BLaER1 treated with 17β-estradiol and CSF1 and Interleukin-3, amounts not matched to agents 10 nM and 100 nM (cell line): ENCODE results near the gene P2RX6.

Source experiments
- H3K27ac ChIP-seq, 11 experiments: shearing (Covaris generic); formaldehyde crosslinking; 2 replicates each; pipeline ENCODE4 v1.8.1; 2022
- H3K27me3 ChIP-seq, 11 experiments: shearing (Covaris generic); formaldehyde crosslinking; 2 replicates each; pipeline ENCODE4 v1.8.1; 2022
- H3K36me3 ChIP-seq, 11 experiments: shearing (Covaris generic); formaldehyde crosslinking; 2 replicates each; pipeline ENCODE4 v1.8.1; 2022
- H3K4me1 ChIP-seq, 10 experiments: shearing (Covaris generic); formaldehyde crosslinking; 2 replicates each; pipeline ENCODE4 v1.8.1; 2022
- H3K4me2 ChIP-seq, 11 experiments: shearing (Covaris generic); formaldehyde crosslinking; 2 replicates each; pipeline ENCODE4 v1.8.1; 2022
- H3K4me3 ChIP-seq, 10 experiments: shearing (Covaris generic); formaldehyde crosslinking; 2 replicates each; pipeline ENCODE4 v1.8.1; 2022
- H3K9ac ChIP-seq, 11 experiments: shearing (Covaris generic); formaldehyde crosslinking; 2 replicates each; pipeline ENCODE4 v1.8.1; 2022
- H3K9me3 ChIP-seq, 11 experiments: shearing (Covaris generic); formaldehyde crosslinking; replicated peaks in 1 of 11; 2 replicates each; pipeline ENCODE4 v1.8.1; 2022
- H4K20me1 ChIP-seq, 11 experiments: shearing (Covaris generic); formaldehyde crosslinking; 2 replicates each; pipeline ENCODE4 v1.8.1; 2022
- Cebpa-rat ChIP-seq, 11 experiments: shearing (Covaris generic); IDR thresholded peaks; 2 replicates each; pipeline ENCODE4 v1.8.1; 2022

The P2RX6 gene

DNA sequence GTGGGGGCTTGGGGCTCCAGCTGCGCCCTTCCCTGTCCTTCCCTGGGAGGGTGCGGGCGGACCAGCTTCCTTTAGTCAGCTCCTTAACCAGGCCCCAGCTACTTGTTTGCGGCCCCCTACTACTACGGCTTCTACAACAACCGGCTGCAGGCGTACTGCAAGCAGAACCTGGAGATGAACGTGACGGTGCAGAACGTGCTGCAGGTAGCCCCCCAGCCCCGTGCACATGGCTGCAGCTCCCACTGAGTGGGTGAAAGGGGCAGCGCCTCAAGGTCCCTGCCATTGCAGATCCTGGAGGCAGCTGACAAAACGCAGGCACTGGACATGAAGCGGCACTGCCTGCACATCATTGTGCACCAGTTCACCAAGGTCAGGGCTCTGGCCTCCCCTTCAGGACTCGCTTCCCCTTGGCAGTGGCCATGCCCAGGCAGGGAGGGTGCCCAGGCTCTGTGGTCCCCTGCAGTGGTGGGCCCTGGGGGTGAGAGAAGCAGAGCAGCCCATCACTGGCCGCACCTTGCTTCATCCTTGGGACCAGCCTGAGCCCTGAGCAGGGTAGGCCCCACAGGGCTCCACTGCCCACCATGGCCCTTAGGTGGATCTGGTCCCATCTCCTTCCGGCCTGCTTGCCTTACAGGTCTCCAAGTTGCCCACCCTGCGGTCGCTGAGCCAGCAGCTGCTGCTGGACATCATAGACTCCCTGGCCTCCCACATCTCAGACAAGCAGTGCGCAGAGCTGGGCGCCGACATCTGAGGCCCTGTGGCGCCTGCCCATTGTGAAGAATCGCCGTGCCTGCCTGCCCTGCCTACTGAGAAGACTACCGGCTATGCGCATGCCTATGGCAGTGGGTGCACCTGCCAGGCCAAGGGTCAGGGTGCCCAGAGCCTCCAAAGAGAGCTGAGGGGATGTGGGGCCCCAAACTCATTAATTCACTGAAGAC, 18.1 kb upstream of the P2RX6 start:
- TF ChIP-seq Cebpa-rat (IDR thresholded peaks at IDR 0.05) = no peak
- Histone ChIP-seq H3K36me3 (peaks cover 50 to 88% (median 81%) of the 10 kb centered on the region in 11 experiments), H3K4me3 (no peak overlapping the region), H3K4me1 (peaks cover 20 to 30% (median 22%) of the 10 kb centered on the region in 10 experiments), H4K20me1 (peaks cover 0 to 91% (median 49%) of the 10 kb centered on the region in 11 experiments; a peak in 18 of 22 replicates), H3K9ac (no peak overlapping the region), H3K27me3 (no peaks in the 10 kb centered on the region), H3K27ac (no peak overlapping the region), H3K9me3 (no peaks in the 10 kb centered on the region), H3K4me2 (no peak overlapping the region)

DNA sequence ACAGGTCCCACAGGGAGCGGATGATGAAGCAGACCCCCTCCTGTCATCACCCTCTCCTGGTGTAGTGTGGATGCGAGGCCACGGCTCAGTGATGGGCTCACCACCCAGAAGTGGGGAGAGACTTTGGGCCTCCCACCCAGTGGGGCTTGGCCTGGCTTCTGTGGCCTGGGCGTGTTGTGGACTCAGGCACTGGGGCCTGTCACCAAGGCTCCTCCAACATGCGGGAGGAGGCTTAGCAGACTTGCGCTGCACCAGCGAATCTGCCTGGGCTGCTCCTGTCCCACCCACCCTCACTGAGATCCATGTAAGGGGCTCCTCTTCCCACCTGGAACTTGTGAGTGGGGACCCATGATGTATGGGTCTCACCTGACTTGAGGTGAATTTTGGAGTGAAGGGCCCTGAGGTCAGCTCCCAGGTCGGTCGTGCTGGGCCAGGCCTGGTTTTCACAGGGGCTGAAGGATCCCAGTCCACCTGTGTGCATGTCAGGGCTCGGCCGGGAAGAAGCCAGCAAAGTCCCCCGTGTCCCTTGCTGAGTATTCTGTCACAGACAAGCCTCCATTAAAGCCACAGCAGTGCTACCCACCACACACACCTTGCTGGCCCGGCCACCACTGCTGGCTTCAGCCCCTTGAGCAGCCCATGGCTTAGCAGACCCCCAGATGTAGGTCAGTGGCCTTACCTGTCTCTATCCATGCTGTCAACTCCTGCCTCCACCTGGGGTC, 17.3 kb upstream of the P2RX6 start:
- Histone ChIP-seq H3K4me1 (peaks cover 20 to 31% (median 23%) of the 10 kb centered on the region in 10 experiments), H3K9me3 (no peaks in the 10 kb centered on the region), H3K4me3 (no peak overlapping the region), H3K27ac (no peak overlapping the region), H3K4me2 (no peak overlapping the region), H4K20me1 (peaks cover 0 to 83% (median 49%) of the 10 kb centered on the region in 11 experiments; a peak in 18 of 22 replicates), H3K27me3 (no peaks in the 10 kb centered on the region), H3K36me3 (peaks cover 41 to 80% (median 73%) of the 10 kb centered on the region in 11 experiments), H3K9ac (peak overlapping the region in 2 of 11 experiments; percentile 4 to 8; a peak in 1 of 22 replicates)
- TF ChIP-seq Cebpa-rat (IDR thresholded peaks at IDR 0.05) = no peak

DNA sequence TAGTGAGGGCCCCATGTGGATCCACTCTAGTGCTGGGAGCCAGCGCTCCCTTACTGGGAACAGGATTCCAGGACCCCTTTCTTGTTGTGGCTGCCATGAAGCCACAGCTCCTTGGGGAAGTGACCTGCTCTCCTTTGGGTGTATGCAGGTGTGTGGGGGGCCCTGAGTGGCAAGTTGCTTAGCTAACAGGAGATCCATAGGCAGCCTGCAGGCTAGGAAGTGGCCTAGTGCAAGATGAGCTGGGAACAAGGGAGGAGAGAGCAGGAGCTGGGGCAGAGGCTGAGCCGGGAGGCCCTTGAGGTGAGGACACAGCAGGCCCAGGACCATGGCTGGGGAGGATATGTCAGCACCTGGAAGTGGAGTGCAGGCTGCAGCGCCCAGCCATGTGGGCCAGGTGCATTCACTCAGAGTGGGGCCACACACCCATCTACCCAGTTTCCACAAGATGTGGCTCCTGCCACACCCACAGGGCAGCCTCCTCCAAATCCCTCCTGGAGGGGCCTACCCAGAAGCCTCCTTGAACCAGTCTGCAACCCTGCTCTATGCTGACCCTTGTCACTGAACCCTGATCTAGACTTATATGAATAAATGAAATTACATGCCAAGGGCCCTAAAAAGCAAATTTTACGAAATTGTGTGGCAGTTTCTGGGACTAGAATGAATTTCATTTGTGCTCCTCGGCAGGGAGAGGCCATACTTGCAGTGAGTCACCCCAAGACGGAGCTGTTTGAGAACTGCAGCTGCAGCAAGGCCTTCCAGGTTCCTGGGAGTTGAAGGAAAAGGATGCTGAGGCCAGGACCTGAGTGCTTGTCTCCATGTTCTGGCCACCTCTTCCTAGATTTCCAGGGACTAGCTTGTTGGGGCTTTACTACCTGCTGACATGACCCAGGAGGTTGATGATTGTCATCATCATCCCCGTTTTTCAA, 16.3 kb upstream of the P2RX6 start:
- H3K4me2 ChIP-seq = peak overlapping the region in 2 of 11 experiments; percentile 96 to 100; a peak in 1 of 22 replicates
- TF ChIP-seq Cebpa-rat (IDR thresholded peaks at IDR 0.05) = no peak

DNA sequence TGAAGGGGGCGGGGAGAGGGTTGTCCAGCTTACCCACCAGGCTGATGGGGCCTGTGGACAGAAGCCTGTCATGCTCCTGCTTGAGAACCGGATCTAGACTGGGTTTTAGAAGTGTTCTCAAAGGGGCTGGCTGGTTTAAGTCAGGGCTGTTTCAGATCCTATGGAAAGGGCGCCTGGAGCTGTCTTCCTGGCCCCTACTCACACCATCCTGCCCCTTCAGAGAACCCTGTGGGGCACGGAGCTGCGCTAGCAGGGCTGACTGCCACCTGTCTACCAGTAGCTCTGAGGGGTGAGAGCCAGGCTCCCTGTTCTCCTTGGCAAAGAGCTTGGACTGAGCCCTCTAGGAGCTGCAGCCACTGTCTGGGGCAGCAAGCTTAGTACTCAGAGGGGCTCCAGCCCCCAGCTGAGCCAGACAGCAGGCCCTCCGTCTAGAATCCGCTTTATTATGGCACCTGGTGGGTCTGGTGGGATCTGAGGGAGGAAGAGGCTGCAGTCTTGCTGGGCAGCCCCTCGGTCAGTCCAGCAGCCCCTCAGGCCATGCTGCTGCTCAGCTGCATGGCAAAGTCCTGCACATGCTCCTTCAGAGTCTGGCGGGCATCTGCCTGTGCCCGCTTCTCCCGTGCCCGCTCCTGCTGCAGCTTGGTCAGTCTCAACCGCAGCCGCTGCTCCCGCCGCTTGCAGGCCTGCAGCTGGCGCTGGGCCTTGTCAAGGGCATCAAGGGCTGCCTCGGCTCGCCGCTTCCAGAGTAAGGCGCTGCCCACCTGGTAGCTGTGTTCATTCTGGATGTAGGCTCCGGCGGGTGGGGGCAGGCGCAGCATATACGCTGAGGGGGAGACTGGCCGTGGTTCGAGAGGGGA, 15.4 kb upstream of the P2RX6 start:
- peak overlapping the region in 6 of 10 experiments; percentile 62 to 82 (median 77); a peak in 8 of 20 replicates for H3K4me3 ChIP-seq

More for the DNA sequence above, 16.3 kb upstream of the P2RX6 start:
- Histone ChIP-seq H3K9ac (peak overlapping the region in 9 of 11 experiments; percentile 12 to 96 (median 95); a peak in 12 of 22 replicates), H4K20me1 (peaks cover 0 to 73% (median 49%) of the 10 kb centered on the region in 11 experiments; a peak in 18 of 22 replicates), H3K36me3 (peaks cover 35 to 70% (median 63%) of the 10 kb centered on the region in 11 experiments), H3K4me3 (no peak overlapping the region), H3K4me1 (peaks cover 30 to 40% (median 33%) of the 10 kb centered on the region in 10 experiments), H3K9me3 (no peaks in the 10 kb centered on the region), H3K27me3 (no peaks in the 10 kb centered on the region), H3K27ac (no peak overlapping the region)

DNA sequence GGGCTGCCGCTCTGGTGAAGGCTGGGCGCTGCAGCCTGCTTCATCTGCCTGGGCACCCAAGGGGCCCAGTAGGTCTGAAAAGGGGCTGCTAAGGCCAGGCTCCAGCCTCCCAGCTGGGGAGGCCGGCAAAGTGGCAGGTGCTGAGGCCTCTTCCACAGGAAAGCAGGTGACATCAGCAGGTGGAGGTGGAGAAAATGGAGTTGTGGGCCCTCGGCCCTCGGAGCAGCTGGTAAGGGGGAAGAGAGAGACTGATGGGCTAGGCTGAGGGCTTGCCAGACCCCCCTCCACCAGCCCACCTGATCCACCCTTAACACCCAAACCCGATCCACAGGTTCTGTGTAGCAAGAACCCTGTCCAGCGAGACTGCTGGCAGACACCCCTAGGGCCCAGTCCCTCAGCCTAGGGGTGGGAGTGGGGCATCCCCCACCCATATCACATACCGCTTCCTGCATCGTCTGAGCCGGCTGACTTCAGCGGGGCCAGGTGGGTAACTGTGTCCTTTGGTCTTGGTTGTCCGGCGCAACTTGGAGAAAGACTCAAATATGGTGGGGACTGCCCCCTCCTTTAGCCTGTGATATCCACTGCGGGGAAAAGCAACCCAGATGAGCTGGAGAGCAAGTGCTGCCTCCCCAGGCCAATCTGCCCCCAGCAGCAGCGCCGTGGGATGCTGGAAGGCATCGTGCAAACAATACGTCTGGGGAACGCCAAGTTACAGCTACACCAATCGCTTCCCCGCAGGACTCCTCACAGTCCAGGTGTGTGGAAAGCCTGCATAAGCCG, 14.6 kb upstream of the P2RX6 start:
- peak overlapping the region; percentile 92 to 98 (median 96); a peak in 20 of 22 replicates for H3K27ac ChIP-seq
- peaks cover 0 to 57% (median 46%) of the 10 kb centered on the region in 11 experiments; a peak in 18 of 22 replicates for H4K20me1 ChIP-seq
- H3K4me2 ChIP-seq = peak overlapping the region; percentile 96 to 100 (median 99)
- no peak for TF ChIP-seq Cebpa-rat (IDR thresholded peaks at IDR 0.05)
- no peaks in the 10 kb centered on the region for H3K9me3 ChIP-seq
- H3K36me3 ChIP-seq = peaks cover 29 to 53% (median 49%) of the 10 kb centered on the region in 11 experiments; a peak in 21 of 22 replicates
- no peaks in the 10 kb centered on the region for H3K27me3 ChIP-seq
- H3K4me1 ChIP-seq = peaks cover 33 to 43% (median 37%) of the 10 kb centered on the region in 10 experiments
- peak overlapping the region; percentile 89 to 98 (median 95) for H3K9ac ChIP-seq
- H3K4me3 ChIP-seq = peak overlapping the region; percentile 62 to 82 (median 77)

More for the DNA sequence above, 15.4 kb upstream of the P2RX6 start:
- TF ChIP-seq Cebpa-rat (IDR thresholded peaks at IDR 0.05) = no peak
- Histone ChIP-seq H3K36me3 (peaks cover 29 to 61% (median 54%) of the 10 kb centered on the region in 11 experiments; a peak in 21 of 22 replicates), H4K20me1 (peaks cover 0 to 64% (median 49%) of the 10 kb centered on the region in 11 experiments; a peak in 18 of 22 replicates), H3K27ac (peak overlapping the region in 2 of 11 experiments; percentile 95 to 98; a peak in 3 of 22 replicates), H3K27me3 (no peaks in the 10 kb centered on the region), H3K4me2 (peak overlapping the region; percentile 96 to 100 (median 99)), H3K4me1 (peaks cover 33 to 43% (median 37%) of the 10 kb centered on the region in 10 experiments), H3K9me3 (no peaks in the 10 kb centered on the region), H3K9ac (peak overlapping the region; percentile 89 to 98 (median 95))

- Histone ChIP-seq H3K9me3 (no peaks in the 10 kb centered on the region), H3K4me1 (peaks cover 33 to 43% (median 37%) of the 10 kb centered on the region in 10 experiments), H3K36me3 (peaks cover 29 to 47% (median 44%) of the 10 kb centered on the region in 11 experiments; a peak in 21 of 22 replicates), H3K4me3 (peak overlapping the region; percentile 62 to 82 (median 77)), H4K20me1 (peaks cover 0 to 53% (median 44%) of the 10 kb centered on the region in 11 experiments; a peak in 18 of 22 replicates), H3K27ac (peak overlapping the region; percentile 92 to 98 (median 96)), H3K9ac (peak overlapping the region; percentile 89 to 98 (median 95)), H3K4me2 (peak overlapping the region; percentile 96 to 100 (median 99)), H3K27me3 (no peaks in the 10 kb centered on the region)
- no peak for TF ChIP-seq Cebpa-rat (IDR thresholded peaks at IDR 0.05)
Measured at GRCh38 chr22:21000987-21001600, 13.9 kb upstream of the P2RX6 start.
